Measurements from ENCODE around the gene CYTIP.

DNA sequence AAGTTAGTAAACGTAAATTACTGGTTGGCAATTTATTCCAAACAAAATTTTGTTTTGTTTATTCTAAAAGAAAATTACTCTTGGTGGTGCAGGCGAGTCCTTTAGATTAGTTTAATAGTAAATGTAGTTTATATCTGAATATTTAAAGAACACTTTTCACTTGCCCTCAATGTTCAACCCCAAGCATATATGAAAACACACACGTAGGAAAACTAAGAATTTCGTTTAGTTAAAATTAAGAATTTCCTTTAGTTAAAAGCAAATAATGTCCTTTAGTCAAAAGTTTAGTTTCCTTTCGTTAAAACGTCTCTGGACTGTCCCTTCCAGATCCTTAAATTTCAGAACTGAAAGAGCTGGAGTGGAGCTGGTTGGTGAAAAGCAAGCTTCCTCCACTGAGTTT, 19.1 kb upstream of the CYTIP start:
- TF ChIP-seq, protein P1, sequence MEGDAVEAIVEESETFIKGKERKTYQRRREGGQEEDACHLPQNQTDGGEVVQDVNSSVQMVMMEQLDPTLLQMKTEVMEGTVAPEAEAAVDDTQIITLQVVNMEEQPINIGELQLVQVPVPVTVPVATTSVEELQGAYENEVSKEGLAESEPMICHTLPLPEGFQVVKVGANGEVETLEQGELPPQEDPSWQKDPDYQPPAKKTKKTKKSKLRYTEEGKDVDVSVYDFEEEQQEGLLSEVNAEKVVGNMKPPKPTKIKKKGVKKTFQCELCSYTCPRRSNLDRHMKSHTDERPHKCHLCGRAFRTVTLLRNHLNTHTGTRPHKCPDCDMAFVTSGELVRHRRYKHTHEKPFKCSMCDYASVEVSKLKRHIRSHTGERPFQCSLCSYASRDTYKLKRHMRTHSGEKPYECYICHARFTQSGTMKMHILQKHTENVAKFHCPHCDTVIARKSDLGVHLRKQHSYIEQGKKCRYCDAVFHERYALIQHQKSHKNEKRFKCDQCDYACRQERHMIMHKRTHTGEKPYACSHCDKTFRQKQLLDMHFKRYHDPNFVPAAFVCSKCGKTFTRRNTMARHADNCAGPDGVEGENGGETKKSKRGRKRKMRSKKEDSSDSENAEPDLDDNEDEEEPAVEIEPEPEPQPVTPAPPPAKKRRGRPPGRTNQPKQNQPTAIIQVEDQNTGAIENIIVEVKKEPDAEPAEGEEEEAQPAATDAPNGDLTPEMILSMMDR (IDR thresholded peaks at IDR 0.05): no peak
- no peak for TF ChIP-seq POLR2A (IDR thresholded peaks at IDR 0.05)
